Measurements from ENCODE around the gene HCN4. TPM values are rescaled to one million over a fixed set of nuclear protein-coding genes. Genes with fewer than 3 reads are reported as not detected.
A peak's percentile ranks its signal among the peaks of the same experiment; 100 is the strongest.

HCN4 gene
- total RNA-seq, 3 donors from 2014 or later (not counting 1 experiment from before 2014, with no cell fraction given) = not detected

- no peak for ATAC-seq
- H3K4me1 Mint-ChIP-seq = peaks cover 0 to 13% of the 10 kb centered on the region in 2 donors
- TF ChIP-seq CTCF (IDR thresholded peaks at IDR 0.05) = no peak
These were observed 42.6 kb downstream of the HCN4 start for GRCh38 chr15:73326157-73326556.

GRCh38 chr15:73325191-73325861 lies 43.4 kb downstream of the HCN4 start:
- 57% methylated on average over 29 of the region's 29 CpGs for WGBS (ENCODE audit: insufficient coverage)
- no peak for TF ChIP-seq CTCF (IDR thresholded peaks at IDR 0.05)
- Mint-ChIP-seq H3K4me1 (peaks cover 0 to 13% of the 10 kb centered on the region in 2 donors), H3K27ac (no peak overlapping the region), H3K4me3 (no peak overlapping the region), H3K9me3 (no peaks in the 10 kb centered on the region), H3K36me3 (no peaks in the 10 kb centered on the region), H3K27me3 (ENCODE audit: low read depth in 2 of 2) (peaks cover 0 to 9% of the 10 kb centered on the region in 2 donors)
- ATAC-seq (peak in 1 of 3 donors; percentile 50), DNase-seq (peak in 1 of 2 donors; percentile 9)
- Histone ChIP-seq H3K9me3 (ENCODE audit: control insufficient read depth, insufficient read depth, low read length) (no peaks in the 10 kb centered on the region), H3K4me3 (ENCODE audit: low read length) (no peak overlapping the region), H3K27ac (ENCODE audit: low read length) (no peak overlapping the region), H3K4me1 (ENCODE audit: control insufficient read depth, insufficient read depth, low read length) (peaks cover 3% of the 10 kb centered on the region), H3K27me3 (ENCODE audit: control insufficient read depth, insufficient read depth, low read length) (no peaks in the 10 kb centered on the region), H3K36me3 (ENCODE audit: control insufficient read depth, insufficient read depth, low read length) (no peaks in the 10 kb centered on the region)
- intact Hi-C loops (cut with micrococcal nuclease) = no loop called here

More at GRCh38 chr15:73326157-73326556, 42.6 kb downstream of the HCN4 start:
- intact Hi-C loops (cut with micrococcal nuclease) = no loop called here
- no peak overlapping the region for H3K4me3 ChIP-seq (ENCODE audit: low read length)
- WGBS (ENCODE audit: insufficient coverage) = 39% methylated on average over 4 of the region's 4 CpGs
- DNase-seq = no peak
- H3K36me3 ChIP-seq (ENCODE audit: control insufficient read depth, insufficient read depth, low read length) = no peaks in the 10 kb centered on the region
- Mint-ChIP-seq H3K4me3 (no peak overlapping the region), H3K9me3 (no peaks in the 10 kb centered on the region), H3K27ac (no peak overlapping the region), H3K27me3 (ENCODE audit: low read depth in 2 of 2) (peaks cover 0 to 9% of the 10 kb centered on the region in 2 donors), H3K36me3 (no peaks in the 10 kb centered on the region)
- no peak overlapping the region for H3K27ac ChIP-seq (ENCODE audit: low read length)
- H3K4me1 ChIP-seq (ENCODE audit: control insufficient read depth, insufficient read depth, low read length) = peaks cover 3% of the 10 kb centered on the region
- H3K27me3 ChIP-seq (ENCODE audit: control insufficient read depth, insufficient read depth, low read length) = no peaks in the 10 kb centered on the region
- no peaks in the 10 kb centered on the region for H3K9me3 ChIP-seq (ENCODE audit: control insufficient read depth, insufficient read depth, low read length)

GRCh38 chr15:73324496-73325170 lies 44.1 kb downstream of the HCN4 start:
- no peak overlapping the region for H3K4me3 Mint-ChIP-seq
- H3K4me3 ChIP-seq (ENCODE audit: low read length) = no peak overlapping the region
- intact Hi-C loops (cut with micrococcal nuclease) = no loop called here
- H3K9me3 Mint-ChIP-seq = no peaks in the 10 kb centered on the region
- H3K9me3 ChIP-seq (ENCODE audit: control insufficient read depth, insufficient read depth, low read length) = no peaks in the 10 kb centered on the region
- H3K27me3 Mint-ChIP-seq (ENCODE audit: low read depth in 2 of 2) = peaks cover 2 to 9% of the 10 kb centered on the region in 2 donors
- no peak overlapping the region for H3K27ac Mint-ChIP-seq
- no peak overlapping the region for H3K27ac ChIP-seq (ENCODE audit: low read length)
- WGBS (ENCODE audit: insufficient coverage) = 95% methylated on average over 16 of the region's 16 CpGs
- H3K36me3 ChIP-seq (ENCODE audit: control insufficient read depth, insufficient read depth, low read length) = no peaks in the 10 kb centered on the region
- H3K4me1 Mint-ChIP-seq = peaks cover 0 to 13% of the 10 kb centered on the region in 2 donors
- H3K36me3 Mint-ChIP-seq = no peaks in the 10 kb centered on the region
- no peak for TF ChIP-seq CTCF (IDR thresholded peaks at IDR 0.05)
- no peak for ATAC-seq
- DNase-seq = no peak
- H3K27me3 ChIP-seq (ENCODE audit: control insufficient read depth, insufficient read depth, low read length) = peaks cover 2% of the 10 kb centered on the region
- H3K4me1 ChIP-seq (ENCODE audit: control insufficient read depth, insufficient read depth, low read length) = peaks cover 3% of the 10 kb centered on the region

Data from natural killer cell (primary cell).